NCI-H345 treated with DMSO at 0.1 percent for 48 hours (cell line): ENCODE results near the gene WDR31.
"Not testable (repeated sequence)": the region's sequence is repeated elsewhere in the genome, so short reads cannot be mapped to it uniquely, and the experiment has no call there.

Experiments used
- DNase-seq: peaks from one replicate; lab custom pipeline; 2025; ENCODE audit not compliant: unreplicated experiment; lab: John Stamatoyannopoulos, UW

WDR31 gene

DNA sequence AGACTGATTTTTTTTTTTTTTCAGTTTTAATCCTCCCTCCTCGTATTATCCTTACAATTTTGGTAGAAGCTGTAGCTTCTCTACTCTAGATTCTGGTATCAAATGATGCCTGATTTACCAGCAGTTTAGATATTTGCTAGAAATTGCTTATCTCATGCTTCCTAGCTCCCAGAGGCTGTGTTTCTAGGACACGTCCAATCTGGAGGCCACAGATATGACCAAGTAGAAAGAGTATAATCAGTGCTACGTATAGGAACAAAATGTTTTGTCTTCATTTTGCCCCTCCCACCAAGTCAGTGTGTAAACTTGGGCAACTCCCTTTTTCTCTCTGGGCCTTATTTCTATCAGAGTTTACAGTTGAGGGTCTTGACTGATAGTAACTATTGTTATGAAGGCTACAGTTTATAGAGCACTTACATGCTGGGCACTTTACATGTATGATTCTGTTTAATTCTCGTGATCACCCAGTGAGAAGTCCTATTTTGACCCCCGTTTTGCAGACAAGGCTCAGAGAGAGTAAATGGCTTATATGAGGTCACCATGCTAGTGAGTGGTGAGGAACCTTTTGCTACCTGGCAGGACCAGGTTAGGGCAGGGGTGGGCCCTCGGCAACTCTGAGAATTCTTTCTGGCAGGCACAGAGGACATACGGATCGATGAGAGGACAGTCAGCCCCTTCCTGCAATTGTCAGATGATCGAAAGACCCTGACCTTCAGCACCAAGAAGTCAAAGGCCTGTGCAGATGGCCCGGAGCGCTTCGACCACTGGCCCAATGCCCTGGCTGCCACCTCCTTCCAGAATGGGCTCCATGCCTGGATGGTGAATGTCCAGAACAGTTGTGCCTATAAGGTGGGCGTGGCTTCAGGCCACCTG is 29.1 kb upstream of the WDR31 start:
- DNase-seq: no peak

GRCh38 chr9:113368348-113368981 is 28.4 kb upstream of the WDR31 start:
- no peak for DNase-seq

DNA sequence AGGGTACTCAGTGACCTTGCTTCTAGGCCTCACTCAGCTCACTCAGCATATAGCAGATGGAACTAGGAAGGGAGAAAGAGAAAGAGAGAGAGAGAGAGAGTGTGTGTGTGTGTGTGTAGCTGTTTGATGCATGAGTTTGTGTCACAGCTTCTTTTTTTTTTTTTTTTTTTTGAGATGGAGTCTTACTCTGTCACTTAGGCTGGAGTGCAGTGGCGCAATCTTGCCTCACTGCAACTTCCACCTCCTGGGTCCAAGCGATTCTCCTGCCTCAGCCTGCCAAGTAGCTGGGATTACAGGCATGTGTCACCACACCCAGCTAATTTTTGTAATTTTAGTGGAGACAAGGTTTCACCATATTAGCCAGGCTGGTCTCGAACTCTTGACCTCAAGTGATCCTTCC is 25.6 kb upstream of the WDR31 start:
- not testable (repeated sequence) for DNase-seq

DNA sequence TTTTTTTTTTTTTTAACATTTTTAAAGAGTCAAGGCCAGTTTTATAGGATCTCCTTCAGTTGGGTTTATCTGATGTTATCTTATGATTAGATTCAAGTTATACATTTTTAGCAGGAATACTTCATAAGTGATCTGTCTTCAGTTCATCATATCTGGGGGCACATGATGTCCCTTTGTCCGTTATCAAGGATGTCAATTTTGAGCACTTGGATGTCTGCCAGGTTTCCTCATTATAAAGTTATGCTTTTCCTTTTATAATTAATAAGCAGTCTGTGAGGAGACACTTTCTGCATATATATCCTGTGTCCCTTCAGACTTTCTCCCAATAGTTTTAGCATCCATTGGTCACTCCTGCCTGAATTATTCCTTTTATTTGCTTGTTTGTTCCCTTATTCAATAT is 24.9 kb upstream of the WDR31 start:
- no peak for DNase-seq

GRCh38 chr9:113363336-113363735 is 23.3 kb upstream of the WDR31 start:
- DNase-seq: no peak

GRCh38 chr9:113361304-113362018 is 21.4 kb upstream of the WDR31 start:
- DNase-seq: no peak

GRCh38 chr9:113360242-113360842 is 20.3 kb upstream of the WDR31 start:
- DNase-seq: no peak

DNA sequence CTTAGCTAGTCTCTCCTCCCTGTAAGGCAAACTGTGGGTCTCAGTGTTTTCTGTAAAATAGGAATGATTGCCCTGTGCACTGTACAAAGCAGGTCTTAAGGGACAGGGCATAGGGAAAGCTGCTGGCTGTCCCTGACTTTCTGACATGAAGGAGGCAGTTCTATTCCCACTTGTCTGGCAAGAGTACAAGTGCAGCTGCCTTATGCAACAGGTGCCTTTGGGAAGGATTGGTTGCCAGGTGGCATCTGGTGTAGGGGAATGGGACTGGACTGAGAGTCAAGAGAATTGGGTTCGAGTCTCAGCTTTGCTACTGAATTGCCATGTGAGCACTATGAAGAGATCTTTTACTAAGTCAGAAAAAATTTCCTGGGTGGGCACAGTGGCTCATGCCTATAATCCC is 19.3 kb upstream of the WDR31 start:
- DNase-seq: no peak

GRCh38 chr9:113356686-113357292 is 16.7 kb upstream of the WDR31 start:
- no peak for DNase-seq

DNA sequence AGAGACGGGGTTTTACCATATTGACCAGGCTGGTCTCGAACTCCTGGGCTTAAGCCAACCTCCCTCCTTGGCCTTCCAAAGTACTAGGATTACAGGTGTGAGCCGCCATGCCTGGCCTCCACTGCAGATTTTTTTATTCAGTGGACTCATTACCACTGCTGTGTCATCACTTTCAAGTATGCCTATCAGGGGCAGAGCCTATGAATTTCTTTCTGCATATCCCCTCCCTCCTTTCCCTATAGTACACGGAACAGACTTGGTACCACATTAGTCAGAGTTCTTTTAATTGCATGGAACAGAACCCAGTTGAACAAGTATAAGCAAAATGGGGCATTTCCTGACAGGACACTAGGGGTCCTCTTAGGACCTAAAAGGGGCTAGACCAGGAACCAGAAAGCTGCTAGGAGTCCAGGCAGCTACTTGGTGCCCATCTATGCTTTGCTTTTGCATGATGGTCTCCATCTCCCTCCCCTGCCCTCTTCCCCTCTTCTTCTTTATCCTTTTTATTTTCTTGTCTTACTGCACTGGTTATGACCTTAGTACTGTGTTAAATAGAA is 15.0 kb upstream of the WDR31 start:
- DNase-seq: no peak

GRCh38 chr9:113352411-113352810 is 12.3 kb upstream of the WDR31 start:
- DNase-seq: no peak

DNA sequence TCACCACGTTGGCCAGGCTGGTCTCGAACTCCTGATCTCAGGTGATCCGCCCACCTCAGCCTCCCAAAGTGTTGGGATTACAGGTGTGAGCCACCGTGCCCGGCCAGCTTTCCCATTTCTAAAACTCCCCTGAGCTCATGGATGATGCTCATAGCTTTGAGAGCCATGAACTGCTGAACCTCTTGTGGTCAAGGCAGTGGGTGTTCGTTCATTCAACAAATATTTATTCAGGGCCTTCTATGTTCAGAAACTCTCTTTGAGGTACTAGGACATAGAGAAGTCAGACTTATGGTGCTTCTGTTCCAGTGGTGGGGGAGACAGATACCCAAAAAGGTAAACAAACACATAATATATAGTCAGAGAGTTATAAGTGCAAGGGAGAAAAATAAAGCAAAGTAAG is 11.9 kb upstream of the WDR31 start:
- no peak for DNase-seq

- DNase-seq: no peak
Measured at GRCh38 chr9:113350937-113351336, 10.9 kb upstream of the WDR31 start.

DNA sequence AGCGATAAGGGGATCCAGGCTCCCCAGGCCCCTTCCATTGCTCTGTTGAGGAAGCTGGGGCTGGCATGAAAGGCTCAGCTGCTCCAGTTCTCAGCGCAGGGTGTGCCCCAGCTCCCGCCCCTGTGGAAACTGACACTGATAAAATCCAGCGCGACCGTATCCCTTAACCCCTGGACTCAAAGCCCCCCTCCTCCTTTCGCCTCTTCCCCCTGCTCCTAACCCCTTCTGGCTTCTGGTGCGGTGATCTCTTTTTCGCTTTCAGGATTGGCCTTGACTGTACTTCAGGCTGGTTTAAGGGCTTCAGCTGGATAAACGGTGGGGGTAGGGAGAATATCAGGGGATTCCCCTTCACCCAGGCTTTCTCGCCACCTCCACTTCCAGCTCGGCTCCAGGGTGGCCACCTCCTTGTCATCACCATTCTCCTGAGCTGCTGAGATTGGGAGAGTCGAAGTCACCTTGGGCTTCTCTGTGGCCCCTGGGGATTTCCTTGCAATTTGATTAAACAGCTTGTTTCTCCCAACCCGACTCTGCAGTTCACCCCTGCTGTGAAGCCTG is 10.1 kb upstream of the WDR31 start:
- DNase-seq: no peak

- no peak for DNase-seq
Measured at GRCh38 chr9:113349445-113350094, 9.5 kb upstream of the WDR31 start, which contains the start of gene BSPRY. BSPRY (plus strand) TSS chr9:113349541; CDS start chr9:113349580, 39 bp downstream.

DNA sequence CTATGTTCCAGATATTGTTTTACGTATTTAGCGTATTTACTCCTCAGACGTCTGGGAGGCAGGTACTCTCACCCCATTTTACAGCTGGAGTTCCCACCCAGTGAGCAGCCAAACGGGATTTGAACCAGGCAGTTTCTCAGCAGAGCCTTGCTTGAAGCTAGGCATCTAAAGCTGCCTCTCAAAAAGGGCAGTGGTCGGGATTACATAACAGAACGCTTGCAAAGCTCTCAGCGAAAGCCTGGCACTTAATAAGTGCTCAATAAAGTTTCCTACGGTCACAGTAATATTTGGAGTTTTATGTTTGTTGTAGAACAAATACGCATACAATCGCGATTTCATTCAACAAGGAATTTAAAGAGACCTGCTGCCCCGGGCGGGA is 9.0 kb upstream of the WDR31 start:
- peak; percentile 35 for DNase-seq

GRCh38 chr9:113348437-113348836 is 8.4 kb upstream of the WDR31 start:
- no peak for DNase-seq

- no peak for DNase-seq
Measured at GRCh38 chr9:113345671-113346070, 5.6 kb upstream of the WDR31 start.

DNA sequence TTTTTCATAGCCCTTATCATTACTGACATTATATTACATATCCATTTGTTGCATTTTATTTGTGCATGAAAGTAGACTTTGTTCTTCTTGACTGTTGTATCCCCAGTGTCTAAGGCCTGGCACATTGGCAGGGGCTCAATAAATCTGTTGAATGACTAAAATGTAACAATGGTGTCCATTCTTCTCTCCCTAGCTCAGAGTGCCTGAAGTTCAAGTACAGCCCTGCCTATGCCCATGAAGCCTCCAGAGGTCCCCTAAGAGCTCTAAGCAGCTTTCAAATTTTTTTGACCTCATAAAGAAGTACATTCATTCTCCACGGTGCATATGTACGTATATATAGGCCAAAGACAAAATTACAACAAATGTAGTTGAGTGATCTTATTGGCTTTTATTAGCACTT is 5.1 kb upstream of the WDR31 start:
- DNase-seq: no peak

GRCh38 chr9:113343732-113344231 is 3.7 kb upstream of the WDR31 start:
- DNase-seq: peak; percentile 93
